GM12891 (cell line): ENCODE measurements around the gene MTG1.

Experiments
- PAX5 ChIP-seq: IDR thresholded peaks from 2 replicates; pipeline ENCODE4 v1.6.1; 2011; ENCODE audit warnings: low read length, moderate library complexity, mild to moderate bottlenecking; ENCODE audit not compliant: insufficient read depth, severe bottlenecking
- POLR2A ChIP-seq: IDR thresholded peaks from 2 replicates; pipeline ENCODE4 v1.6.1; 2011; ENCODE audit warnings: low read depth, low read length, control low read depth
- POLR2AphosphoS5 ChIP-seq: IDR thresholded peaks from 2 replicates; pipeline ENCODE4 v1.6.1; 2011; ENCODE audit warnings: low read depth, low read length, control low read depth
- POU2F2 ChIP-seq: IDR thresholded peaks from 2 replicates; pipeline ENCODE4 v1.6.1; 2011; ENCODE audit warnings: low read depth, mild to moderate bottlenecking, control low read depth, low read length, moderate library complexity
- TAF1 ChIP-seq: IDR thresholded peaks from 2 replicates; pipeline ENCODE4 v1.6.1; 2011; ENCODE audit warnings: low read depth, low read length, control low read depth

DNA sequence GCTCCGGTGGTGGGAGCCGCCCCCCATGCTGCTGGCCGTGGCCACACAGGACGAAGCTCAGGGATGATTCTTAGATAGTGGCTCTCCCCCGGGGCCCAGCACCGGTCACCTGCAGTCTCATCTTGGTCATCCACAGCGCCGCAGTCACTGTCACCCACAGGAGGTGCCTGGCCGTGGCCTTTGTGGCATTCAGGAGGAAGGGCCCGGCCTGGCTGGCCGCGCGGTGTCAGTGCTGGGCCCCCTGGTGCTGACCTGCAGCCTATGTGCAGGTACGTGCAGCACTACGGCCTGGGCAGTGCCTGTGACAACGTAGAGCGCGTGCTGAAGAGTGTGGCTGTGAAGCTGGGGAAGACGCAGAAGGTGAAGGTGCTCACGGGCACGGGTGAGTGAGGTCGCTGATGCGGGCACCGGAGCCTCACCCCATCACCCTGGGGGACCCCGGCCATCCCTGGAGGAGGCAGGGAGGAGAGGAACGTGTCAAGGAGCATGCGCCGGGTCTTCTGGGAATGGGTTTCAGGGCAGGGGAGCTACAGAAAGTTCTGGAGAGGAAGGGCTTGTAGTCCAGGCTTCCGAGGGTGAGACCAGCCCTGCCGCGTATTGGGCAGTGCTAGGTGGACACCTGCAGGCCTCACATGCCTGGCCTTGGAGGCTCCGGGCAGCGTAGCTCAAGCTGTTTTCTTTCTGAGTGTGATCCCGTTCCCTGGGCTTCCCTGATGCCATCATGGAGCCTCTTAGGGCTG lies 25.4 kb downstream of the MTG1 start:
- TF ChIP-seq POLR2A (no peak), TAF1 (no peak), PAX5 (no peak), POLR2AphosphoS5 (no peak; the same call in 1 of the 2 replicates), POU2F2 (no peak)
